CD8-positive, alpha-beta memory T cell (primary cell): Measurements from ENCODE around the gene C12orf57. TPM values are rescaled to one million over a fixed set of nuclear protein-coding genes. Genes with fewer than 3 reads are reported as not detected.

ENCODE experiments used
- CTCF ChIA-PET: fragments of 350-600 bp; sonication (Branson Sonifier 250); formaldehyde crosslinking; loops from one replicate; lab custom pipeline; 2021; ENCODE audit warnings: antibody characterized with exemption; lab: Charles Lee
- POLR2A ChIA-PET: fragments of 350-600 bp; sonication (Branson Sonifier 250); formaldehyde crosslinking; loops from one replicate; lab custom pipeline; 2021; ENCODE audit warnings: antibody characterized with exemption; lab: Charles Lee
- DNase-seq, 5 donors: peaks; one replicate each; pipeline versions ENCODE4 v3.0.0 to v3.0.0-alpha.2; 2020 to 2022; ENCODE audit warnings: mixed read lengths in 1 of 5
- H3K27ac ChIP-seq: one replicate; pipeline ENCODE4 v1.7.0; 2013; ENCODE audit warnings: low read depth, mild to moderate bottlenecking, low read length, moderate library complexity
- H3K27me3 ChIP-seq: 2 replicates; pipeline ENCODE4 v1.7.0; 2013; ENCODE audit warnings: low read length, mild to moderate bottlenecking; ENCODE audit not compliant: insufficient read depth, poor library complexity, severe bottlenecking
- H3K36me3 ChIP-seq: 2 replicates; pipeline ENCODE4 v1.7.0; 2013; ENCODE audit warnings: mild to moderate bottlenecking, low read length, moderate library complexity; ENCODE audit not compliant: insufficient read depth
- H3K4me1 ChIP-seq: 2 replicates; pipeline ENCODE4 v1.7.0; 2013; ENCODE audit warnings: mild to moderate bottlenecking, low read length, moderate library complexity; ENCODE audit not compliant: insufficient read depth
- H3K4me3 ChIP-seq: 2 replicates; pipeline ENCODE4 v1.7.0; 2013; ENCODE audit warnings: mild to moderate bottlenecking, low read length
- H3K9me3 ChIP-seq: 2 replicates; pipeline ENCODE4 v1.7.0; 2013; ENCODE audit warnings: mild to moderate bottlenecking, low read length
- H3K27ac Mint-ChIP-seq, 8 donors: one replicate each; pipeline ENCODE4 v1.8.0; 2020 to 2021; ENCODE audit warnings: mixed read lengths in 8 of 8, mild to moderate bottlenecking in 6 of 8, inconsistent platforms in 3 of 8, moderate library complexity in 3 of 8
- H3K27me3 Mint-ChIP-seq, 2 donors: one replicate each; pipeline ENCODE4 v1.8.0; 2020 to 2021; ENCODE audit warnings: mixed read lengths in 2 of 2, mild to moderate bottlenecking in 1 of 2, moderate library complexity in 1 of 2
- H3K36me3 Mint-ChIP-seq, 3 donors: one replicate each; pipeline ENCODE4 v1.8.0; 2020 to 2021; ENCODE audit warnings: mixed read lengths in 3 of 3, inconsistent platforms in 1 of 3, mild to moderate bottlenecking in 1 of 3
- H3K4me1 Mint-ChIP-seq, 3 donors: one replicate each; pipeline ENCODE4 v1.8.0; 2020 to 2021; ENCODE audit warnings: mixed read lengths in 3 of 3, inconsistent platforms in 1 of 3, mild to moderate bottlenecking in 1 of 3
- H3K4me3 Mint-ChIP-seq, 7 donors: one replicate each; pipeline ENCODE4 v1.8.0; 2020 to 2021; ENCODE audit warnings: mixed read lengths in 7 of 7, mild to moderate bottlenecking in 6 of 7, moderate library complexity in 4 of 7, inconsistent platforms in 2 of 7
- H3K9me3 Mint-ChIP-seq, 5 donors: one replicate each; pipeline ENCODE4 v1.8.0; 2020 to 2022; ENCODE audit warnings: mixed read lengths in 5 of 5, mild to moderate bottlenecking in 3 of 5, moderate library complexity in 2 of 5, inconsistent platforms in 1 of 5
- polyA plus RNA-seq: library from polyadenylated mRNA; unstranded; fragments of 300-500 nt; fragmentation: Illumina TruSeq; gene quantifications from one replicate; pipeline ENCODE4 v1.2.3, GENCODE V29; 2021
- total RNA-seq, 2 experiments: library from RNA; stranded (reverse); gene quantifications; one replicate each; pipeline ENCODE4 v1.2.3, GENCODE V29; 2021

Gene C12orf57
- total and polyA plus RNA-seq, 3 experiments from 2014 or later: 259 to 304 (median 297) TPM

- peaks cover 72 to 82% (median 79%) of the 10 kb centered on the region in 3 donors for H3K4me1 Mint-ChIP-seq
- DNase-seq: no peak
- Histone ChIP-seq H3K27ac (peak overlapping the region; percentile 53), H3K9me3 (no peaks in the 10 kb centered on the region), H3K4me1 (peaks cover 73% of the 10 kb centered on the region), H3K27me3 (no peaks in the 10 kb centered on the region), H3K4me3 (peak overlapping the region; percentile 72), H3K36me3 (no peaks in the 10 kb centered on the region)
- H3K27me3 Mint-ChIP-seq: peaks cover 0 to 5% of the 10 kb centered on the region in 2 donors
- H3K4me3 Mint-ChIP-seq: peak overlapping the region; percentile 87 to 98 (median 93)
- H3K9me3 Mint-ChIP-seq: no peaks in the 10 kb centered on the region
- peaks cover 0 to 22% (median 0%) of the 10 kb centered on the region in 3 donors for H3K36me3 Mint-ChIP-seq
- CTCF ChIA-PET: interaction anchor here (0.9 to 22.6 kb wide), 9 partner anchors 9 to 163 kb away, joined by 3 to 815 read pairs (median 21); partner anchors contain the start of genes ATN1, EMG1, PHB2 and SPSB2
- peak overlapping the region; percentile 94 to 100 (median 98) for H3K27ac Mint-ChIP-seq
- POLR2A ChIA-PET: interaction anchor here (0.6 to 10.6 kb wide), 9 partner anchors 9 to 224 kb away, joined by 3 to 481 read pairs (median 4); partner anchors contain the start of genes EMG1 and PHB2
Observed at GRCh38 chr12:6946920-6947374, 3.1 kb downstream of the C12orf57 start.

DNA sequence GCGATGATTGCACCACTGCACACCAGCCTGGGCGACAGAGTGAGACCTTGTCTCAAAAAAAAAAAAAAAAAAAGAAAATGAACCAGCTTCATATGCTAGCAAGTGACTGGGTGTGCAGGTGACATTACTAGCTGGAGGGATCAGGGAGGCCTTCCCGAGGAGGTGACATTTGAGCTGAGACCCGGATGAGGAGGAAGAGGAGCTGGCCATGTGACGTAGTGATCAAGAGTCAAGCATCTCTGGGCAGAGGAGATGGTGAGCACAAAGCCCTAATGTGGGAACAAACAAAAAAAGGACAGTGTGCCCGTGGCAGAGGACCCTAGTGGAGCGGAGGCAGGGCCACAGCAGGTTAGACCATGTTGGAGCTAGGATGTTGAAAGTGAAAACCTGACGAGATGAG, 3.8 kb downstream of the C12orf57 start:
- Histone ChIP-seq H3K27me3 (no peaks in the 10 kb centered on the region), H3K27ac (no peak overlapping the region), H3K4me3 (no peak overlapping the region), H3K9me3 (no peaks in the 10 kb centered on the region), H3K4me1 (peaks cover 71% of the 10 kb centered on the region), H3K36me3 (no peaks in the 10 kb centered on the region)
- CTCF ChIA-PET: interaction anchor here (1.5 to 22.6 kb wide), 5 partner anchors 10 to 80 kb away, joined by 4 to 815 read pairs (median 61); partner anchors contain the start of genes ATN1, EMG1, PHB2 and TPI1
- Mint-ChIP-seq H3K9me3 (no peaks in the 10 kb centered on the region), H3K4me1 (peaks cover 69 to 83% (median 79%) of the 10 kb centered on the region in 3 donors), H3K36me3 (peaks cover 0 to 25% (median 5%) of the 10 kb centered on the region in 3 donors), H3K27ac (peak overlapping the region; percentile 77 to 100 (median 98)), H3K4me3 (peak overlapping the region; percentile 7 to 98 (median 45)), H3K27me3 (peaks cover 0 to 5% of the 10 kb centered on the region in 2 donors)
- no peak for DNase-seq
- POLR2A ChIA-PET: interaction anchor here (0.6 to 10.6 kb wide), 7 partner anchors 13 to 223 kb away, joined by 3 to 481 read pairs (median 4); no protein-coding TSS in a partner anchor

GRCh38 chr12:6948873-6949594, 5.2 kb downstream of the C12orf57 start:
- peak overlapping the region; percentile 90 to 100 (median 98) for H3K27ac Mint-ChIP-seq
- H3K27me3 Mint-ChIP-seq: no peaks in the 10 kb centered on the region
- peak in 2 of 5 donors; percentile 37 to 68 for DNase-seq
- H3K4me1 Mint-ChIP-seq: peaks cover 70 to 87% (median 80%) of the 10 kb centered on the region in 3 donors
- no peaks in the 10 kb centered on the region for H3K27me3 ChIP-seq
- H3K36me3 Mint-ChIP-seq: peaks cover 0 to 34% (median 5%) of the 10 kb centered on the region in 3 donors
- H3K4me3 Mint-ChIP-seq: peak overlapping the region; percentile 45 to 98 (median 78)
- peak overlapping the region; percentile 40 for H3K27ac ChIP-seq
- H3K36me3 ChIP-seq: no peaks in the 10 kb centered on the region
- no peaks in the 10 kb centered on the region for H3K9me3 ChIP-seq
- ChIA-PET CTCF (interaction anchor here (0.6 to 22.6 kb wide), 10 partner anchors 9 to 410 kb away, joined by 3 to 815 read pairs (median 6); partner anchors contain the start of genes ATN1, EMG1, LPCAT3 and PHB2), POLR2A (interaction anchor here (0.9 to 10.6 kb wide), 2 partner anchors 9 to 11 kb away, joined by 3 to 481 read pairs; no protein-coding TSS in a partner anchor)
- peaks cover 69% of the 10 kb centered on the region for H3K4me1 ChIP-seq
- peak overlapping the region; percentile 56 for H3K4me3 ChIP-seq
- peaks cover 0 to 3% (median 0%) of the 10 kb centered on the region in 5 donors for H3K9me3 Mint-ChIP-seq

GRCh38 chr12:6950401-6950801, 6.6 kb downstream of the C12orf57 start:
- peaks cover 0 to 38% (median 5%) of the 10 kb centered on the region in 3 donors for H3K36me3 Mint-ChIP-seq
- Histone ChIP-seq H3K27me3 (no peaks in the 10 kb centered on the region), H3K4me3 (peak overlapping the region; percentile 88), H3K4me1 (peaks cover 76% of the 10 kb centered on the region), H3K27ac (peak overlapping the region; percentile 71), H3K9me3 (no peaks in the 10 kb centered on the region), H3K36me3 (peaks cover 9% of the 10 kb centered on the region)
- peak overlapping the region; percentile 94 to 100 (median 97) for H3K27ac Mint-ChIP-seq
- H3K4me3 Mint-ChIP-seq: peak overlapping the region; percentile 95 to 99 (median 99)
- H3K4me1 Mint-ChIP-seq: peaks cover 74 to 89% (median 81%) of the 10 kb centered on the region in 3 donors
- peaks cover 0 to 3% (median 0%) of the 10 kb centered on the region in 5 donors for H3K9me3 Mint-ChIP-seq
- ChIA-PET CTCF (interaction anchor here (0.7 to 22.6 kb wide), 6 partner anchors 10 to 163 kb away, joined by 3 to 815 read pairs (median 6); no protein-coding TSS in a partner anchor), POLR2A (interaction anchor here (0.6 to 10.6 kb wide), 5 partner anchors 10 to 19 kb away, joined by 3 to 481 read pairs (median 6); no protein-coding TSS in a partner anchor)
- no peaks in the 10 kb centered on the region for H3K27me3 Mint-ChIP-seq
- peak in 1 of 5 donors; percentile 56 for DNase-seq

GRCh38 chr12:6950811-6951540, 7.2 kb downstream of the C12orf57 start, which contains the start of gene PTPN6:
TSS of gene PTPN6 (plus strand) at chr12:6951356. CDS start at chr12:6951513, 157 bp downstream.
- peaks cover 9% of the 10 kb centered on the region for H3K36me3 ChIP-seq

GRCh38 chr12:6951551-6952120, 7.8 kb downstream of the C12orf57 start:
- no peaks in the 10 kb centered on the region for H3K27me3 Mint-ChIP-seq
- H3K9me3 ChIP-seq: no peaks in the 10 kb centered on the region
- H3K27ac ChIP-seq: peak overlapping the region; percentile 71
- H3K4me1 Mint-ChIP-seq: peaks cover 74 to 89% (median 81%) of the 10 kb centered on the region in 3 donors
- peak overlapping the region; percentile 88 for H3K4me3 ChIP-seq
- H3K9me3 Mint-ChIP-seq: peaks cover 0 to 3% (median 0%) of the 10 kb centered on the region in 5 donors
- peaks cover 76% of the 10 kb centered on the region for H3K4me1 ChIP-seq
- H3K36me3 Mint-ChIP-seq: peaks cover 0 to 49% (median 5%) of the 10 kb centered on the region in 3 donors
- DNase-seq: peak in 1 of 5 donors; percentile 66
- H3K36me3 ChIP-seq: peaks cover 11% of the 10 kb centered on the region
- H3K27ac Mint-ChIP-seq: peak overlapping the region; percentile 90 to 99 (median 96)
- no peaks in the 10 kb centered on the region for H3K27me3 ChIP-seq
- peak overlapping the region; percentile 95 to 99 (median 99) for H3K4me3 Mint-ChIP-seq
- POLR2A ChIA-PET: interaction anchor here (0.9 to 10.6 kb wide), 8 partner anchors 8 to 100 kb away, joined by 3 to 481 read pairs (median 4); partner anchors contain the start of genes C12orf57, CDCA3, RNU7-1 and USP5
- CTCF ChIA-PET: interaction anchor here (0.9 to 22.6 kb wide), 10 partner anchors 8 to 157 kb away, joined by 3 to 815 read pairs (median 4); partner anchors contain the start of genes C12orf57 and RNU7-1

More at GRCh38 chr12:6950811-6951540, 7.2 kb downstream of the C12orf57 start, which contains the start of gene PTPN6:
- H3K4me1 Mint-ChIP-seq: peaks cover 74 to 89% (median 81%) of the 10 kb centered on the region in 3 donors
- Histone ChIP-seq H3K4me1 (peaks cover 76% of the 10 kb centered on the region), H3K9me3 (no peaks in the 10 kb centered on the region), H3K4me3 (peak within 1 kb of the TSS; percentile 88), H3K27me3 (no peaks in the 10 kb centered on the region), H3K27ac (peak within 1 kb of the TSS; percentile 71)
- POLR2A ChIA-PET: interaction anchor here (1.4 to 10.6 kb wide), 3 partner anchors 9 to 15 kb away, joined by 4 to 481 read pairs (median 6); no protein-coding TSS in a partner anchor
- no peaks in the 10 kb centered on the region for H3K27me3 Mint-ChIP-seq
- H3K27ac Mint-ChIP-seq: peak within 1 kb of the TSS; percentile 94 to 100 (median 98)
- H3K9me3 Mint-ChIP-seq: peaks cover 0 to 3% (median 0%) of the 10 kb centered on the region in 5 donors
- CTCF ChIA-PET: interaction anchor here (1.2 to 22.6 kb wide), 8 partner anchors 9 to 157 kb away, joined by 4 to 815 read pairs (median 4); no protein-coding TSS in a partner anchor
- DNase-seq: peak in 4 of 5 donors; percentile 37 to 77 (median 62)
- peaks cover 0 to 43% (median 5%) of the 10 kb centered on the region in 3 donors for H3K36me3 Mint-ChIP-seq
- H3K4me3 Mint-ChIP-seq: peak within 1 kb of the TSS; percentile 95 to 99 (median 99)
